Mesenchymal stem cell (in vitro differentiated cells and primary cell): Measurements from ENCODE around the gene TECPR2.

ENCODE experiments used
- DNase-seq: peaks from one replicate; pipeline ENCODE4 v3.0.0-alpha.2; 2013
- H2AFZ ChIP-seq: one replicate; pipeline ENCODE4 v1.6.1; 2013; ENCODE audit warnings: low read depth, mild to moderate bottlenecking, control low read depth, inconsistent platforms, low read length, moderate library complexity
- H2AK5ac ChIP-seq: 2 replicates; pipeline ENCODE4 v1.6.1; 2013; ENCODE audit warnings: low read length, moderate library complexity, mild to moderate bottlenecking, inconsistent platforms; ENCODE audit not compliant: severe bottlenecking
- H2BK120ac ChIP-seq: one replicate; pipeline ENCODE4 v1.6.1; 2013; ENCODE audit warnings: low read depth, mild to moderate bottlenecking, inconsistent platforms, low read length, moderate library complexity
- H2BK12ac ChIP-seq, 2 experiments: one replicate each; pipeline ENCODE4 v1.6.1; 2013; ENCODE audit warnings: inconsistent platforms in 2 of 2, low read length in 2 of 2, mild to moderate bottlenecking in 2 of 2, moderate library complexity in 2 of 2, control low read depth in 1 of 2
- H2BK15ac ChIP-seq: one replicate; pipeline ENCODE4 v1.6.1; 2013; ENCODE audit warnings: mild to moderate bottlenecking, low read depth, inconsistent platforms; ENCODE audit not compliant: poor library complexity, severe bottlenecking
- H2BK5ac ChIP-seq: 2 replicates; pipeline ENCODE4 v1.6.1; 2013; ENCODE audit warnings: low read depth, mild to moderate bottlenecking, low read length, control low read depth, inconsistent platforms; ENCODE audit not compliant: poor library complexity, severe bottlenecking
- H3K14ac ChIP-seq, 2 experiments: one replicate each; pipeline ENCODE4 v1.6.1; 2013; ENCODE audit warnings: inconsistent platforms in 2 of 2, low read length in 2 of 2, control low read depth in 1 of 2, mild to moderate bottlenecking in 1 of 2, moderate library complexity in 1 of 2
- H3K18ac ChIP-seq, 2 experiments: one replicate each; pipeline ENCODE4 v1.6.1; 2013; ENCODE audit warnings: inconsistent platforms in 2 of 2, low read length in 2 of 2, control low read depth in 1 of 2, low read depth in 1 of 2, mild to moderate bottlenecking in 1 of 2
- H3K23ac ChIP-seq, 2 experiments: one replicate each; pipeline ENCODE4 v1.6.1; 2013; ENCODE audit warnings: inconsistent platforms in 2 of 2, low read length in 2 of 2, mild to moderate bottlenecking in 2 of 2, moderate library complexity in 2 of 2, control low read depth in 1 of 2
- H3K27ac ChIP-seq: 2 replicates; pipeline ENCODE4 v1.5.1; 2013; ENCODE audit warnings: mild to moderate bottlenecking, moderate library complexity, low read length, control low read depth, inconsistent platforms; ENCODE audit not compliant: poor library complexity, severe bottlenecking
- H3K27me3 ChIP-seq, 2 experiments: 2 replicates each; pipeline versions ENCODE4 v1.6.1 to v1.7.0; 2013; ENCODE audit warnings: low read length in 2 of 2, mild to moderate bottlenecking in 2 of 2, moderate library complexity in 2 of 2, control low read depth in 1 of 2, inconsistent platforms in 1 of 2; ENCODE audit not compliant: control insufficient read depth in 1 of 2, insufficient read depth in 1 of 2
- H3K36me3 ChIP-seq, 2 experiments: 2 replicates each; pipeline versions ENCODE4 v1.6.1 to v1.7.0; 2013; ENCODE audit warnings: low read length in 2 of 2, control low read depth in 1 of 2, inconsistent platforms in 1 of 2, low read depth in 1 of 2, mild to moderate bottlenecking in 1 of 2; ENCODE audit not compliant: insufficient read depth in 2 of 2, control insufficient read depth in 1 of 2
- H3K4ac ChIP-seq, 2 experiments: one replicate each; pipeline ENCODE4 v1.6.1; 2013; ENCODE audit warnings: inconsistent platforms in 2 of 2, low read length in 2 of 2, mild to moderate bottlenecking in 2 of 2, moderate library complexity in 2 of 2, control low read depth in 1 of 2, low read depth in 1 of 2
- H3K4me1 ChIP-seq: 2 replicates; pipeline ENCODE4 v1.6.1; 2013; ENCODE audit warnings: low read depth, low read length, control low read depth; ENCODE audit not compliant: control insufficient read depth, insufficient read depth
- H3K4me2 ChIP-seq: 2 replicates; pipeline ENCODE4 v1.6.1; 2013; ENCODE audit warnings: low read length, mild to moderate bottlenecking, inconsistent platforms; ENCODE audit not compliant: poor library complexity, severe bottlenecking
- H3K4me3 ChIP-seq, 2 experiments: 2 replicates each; pipeline versions ENCODE4 v1.5.1 to v1.7.0; 2013; ENCODE audit warnings: low read length in 2 of 2, mild to moderate bottlenecking in 2 of 2, control low read depth in 1 of 2, low read depth in 1 of 2; ENCODE audit not compliant: insufficient read depth in 1 of 2
- H3K79me1 ChIP-seq: replicated peaks from 2 replicates; pipeline ENCODE4 v1.6.1; 2013; ENCODE audit warnings: mild to moderate bottlenecking, control low read depth, low read length, inconsistent platforms; ENCODE audit not compliant: poor library complexity, severe bottlenecking
- H3K9ac ChIP-seq: 2 replicates; pipeline ENCODE4 v1.7.0; 2013; ENCODE audit warnings: mild to moderate bottlenecking, low read length, moderate library complexity
- H3K9me3 ChIP-seq: 2 replicates; pipeline ENCODE4 v1.7.0; 2013; ENCODE audit warnings: mild to moderate bottlenecking, low read length; ENCODE audit not compliant: control insufficient read depth
- H4K8ac ChIP-seq: one replicate; pipeline ENCODE4 v1.6.1; 2013; ENCODE audit warnings: inconsistent platforms, mild to moderate bottlenecking, low read length, moderate library complexity
- H4K91ac ChIP-seq: one replicate; pipeline ENCODE4 v1.6.1; 2013; ENCODE audit warnings: mild to moderate bottlenecking, low read length, inconsistent platforms
- WGBS: methylation state at CpG from one replicate; pipeline ENCODE4 v1.1.7; 2013; ENCODE audit warnings: mixed read lengths; 5-methylcytosine and 5-hydroxymethylcytosine counted together

The TECPR2 gene

GRCh38 chr14:102426796-102427195 lies 64.1 kb downstream of the TECPR2 start:
- Histone ChIP-seq H3K14ac (no peak overlapping the region), H3K4me2 (no peak overlapping the region), H2BK15ac (no peak overlapping the region), H3K79me1 (no peaks in the 10 kb centered on the region), H3K18ac (no peak overlapping the region), H3K36me3 (peaks cover 13 to 53% of the 10 kb centered on the region in 2 experiments), H2AK5ac (no peak overlapping the region), H3K27ac (no peak overlapping the region), H2BK12ac (no peak overlapping the region), H3K27me3 (no peaks in the 10 kb centered on the region), H3K9me3 (no peaks in the 10 kb centered on the region), H3K4ac (no peak overlapping the region), H2BK120ac (no peak overlapping the region), H2AFZ (no peak overlapping the region), H2BK5ac (no peak overlapping the region), H4K91ac (no peak overlapping the region), H3K23ac (no peak overlapping the region), H3K4me3 (no peak overlapping the region), H4K8ac (no peak overlapping the region), H3K4me1 (peaks cover 5% of the 10 kb centered on the region), H3K9ac (no peak overlapping the region)
- no peak for DNase-seq
- WGBS, result 98% methylated on average over 6 of the region's 6 CpGs

- Histone ChIP-seq H3K18ac (no peak overlapping the region), H3K14ac (peak overlapping the region in 1 of 2 experiments; percentile 36), H2AFZ (no peak overlapping the region), H3K23ac (no peak overlapping the region), H3K36me3 (peaks cover 15 to 49% of the 10 kb centered on the region in 2 experiments), H3K27me3 (no peaks in the 10 kb centered on the region), H2BK12ac (no peak overlapping the region), H3K4me3 (no peak overlapping the region), H2AK5ac (no peak overlapping the region), H4K91ac (no peak overlapping the region), H3K27ac (no peak overlapping the region), H3K4ac (no peak overlapping the region), H2BK15ac (no peak overlapping the region), H3K4me1 (peaks cover 5% of the 10 kb centered on the region), H2BK120ac (no peak overlapping the region), H4K8ac (no peak overlapping the region), H3K9me3 (no peaks in the 10 kb centered on the region), H3K4me2 (no peak overlapping the region), H2BK5ac (no peak overlapping the region), H3K79me1 (no peaks in the 10 kb centered on the region), H3K9ac (no peak overlapping the region)
- no peak for DNase-seq
- WGBS, result 95% methylated on average over 12 of the region's 12 CpGs
Observed at GRCh38 chr14:102427642-102428041, 64.9 kb downstream of the TECPR2 start.

- Histone ChIP-seq H2AFZ (no peak overlapping the region), H3K23ac (no peak overlapping the region), H3K36me3 (peaks cover 30 to 46% of the 10 kb centered on the region in 2 experiments), H4K91ac (no peak overlapping the region), H3K9me3 (no peaks in the 10 kb centered on the region), H3K79me1 (no peaks in the 10 kb centered on the region), H2AK5ac (no peak overlapping the region), H3K4me1 (peaks cover 5% of the 10 kb centered on the region), H2BK15ac (no peak overlapping the region), H3K27me3 (no peaks in the 10 kb centered on the region), H3K4ac (no peak overlapping the region), H3K14ac (no peak overlapping the region), H3K4me2 (no peak overlapping the region), H3K18ac (no peak overlapping the region), H3K27ac (no peak overlapping the region), H4K8ac (no peak overlapping the region), H2BK12ac (no peak overlapping the region), H2BK5ac (no peak overlapping the region), H2BK120ac (no peak overlapping the region), H3K4me3 (no peak overlapping the region), H3K9ac (no peak overlapping the region)
- WGBS, result 98% methylated on average over 6 of the region's 8 CpGs
- DNase-seq, result no peak
Observed at GRCh38 chr14:102430212-102430908, 67.6 kb downstream of the TECPR2 start.

- Histone ChIP-seq H3K9ac (no peak overlapping the region), H3K27ac (no peak overlapping the region), H4K91ac (no peak overlapping the region), H2BK5ac (no peak overlapping the region), H3K36me3 (peaks cover 42 to 58% of the 10 kb centered on the region in 2 experiments), H3K23ac (no peak overlapping the region), H3K4me1 (peaks cover 5% of the 10 kb centered on the region), H2AK5ac (no peak overlapping the region), H3K4me3 (no peak overlapping the region), H2AFZ (no peak overlapping the region), H2BK15ac (no peak overlapping the region), H3K4ac (no peak overlapping the region), H3K4me2 (no peak overlapping the region), H3K18ac (no peak overlapping the region), H2BK120ac (no peak overlapping the region), H3K27me3 (no peaks in the 10 kb centered on the region), H3K14ac (no peak overlapping the region), H2BK12ac (no peak overlapping the region), H3K79me1 (no peaks in the 10 kb centered on the region), H3K9me3 (no peaks in the 10 kb centered on the region), H4K8ac (no peak overlapping the region)
- WGBS, result 97% methylated on average over 12 of the region's 12 CpGs
- no peak for DNase-seq
Observed at GRCh38 chr14:102431751-102432150, 69.0 kb downstream of the TECPR2 start.
